Nephron (organoid): ENCODE results near the gene SIK3.

Experiments used
- H3K27ac Mint-ChIP-seq, 3 experiments: 2 replicates each; pipeline ENCODE4 v1.8.0; 2020; ENCODE audit warnings: mixed read lengths in 3 of 3, mild to moderate bottlenecking in 2 of 3, moderate library complexity in 1 of 3
- H3K27me3 Mint-ChIP-seq: 2 replicates; pipeline ENCODE4 v1.8.0; 2021; ENCODE audit warnings: low read depth, mild to moderate bottlenecking, moderate library complexity, mixed read lengths
- H3K36me3 Mint-ChIP-seq: 2 replicates; pipeline ENCODE4 v1.8.0; 2020; ENCODE audit warnings: low read depth, mixed read lengths
- H3K4me1 Mint-ChIP-seq: 2 replicates; pipeline ENCODE4 v1.8.0; 2020; ENCODE audit warnings: mixed read lengths
- H3K4me3 Mint-ChIP-seq, 3 experiments: 2 replicates each; pipeline ENCODE4 v1.8.0; 2020; ENCODE audit warnings: mild to moderate bottlenecking in 3 of 3, mixed read lengths in 3 of 3, moderate library complexity in 2 of 3
- H3K9me3 Mint-ChIP-seq: 2 replicates; pipeline ENCODE4 v1.8.0; 2020; ENCODE audit warnings: mixed read lengths
- CTCF ChIP-seq, 3 experiments: fragments of 200-600 bp; sonication (generic); IDR thresholded peaks; one replicate each; pipeline ENCODE4 v1.5.0; 2021; ENCODE audit warnings: antibody characterized with exemption in 3 of 3; ENCODE audit not compliant: unreplicated experiment in 3 of 3

Gene SIK3

GRCh38 chr11:117010808-117011540 is 87.3 kb downstream of the SIK3 start:
- Mint-ChIP-seq H3K27ac (no peak overlapping the region), H3K9me3 (no peaks in the 10 kb centered on the region), H3K4me3 (no peak overlapping the region), H3K4me1 (no peaks in the 10 kb centered on the region), H3K27me3 (no peaks in the 10 kb centered on the region), H3K36me3 (no peaks in the 10 kb centered on the region)
- no peak for TF ChIP-seq CTCF (IDR thresholded peaks at IDR 0.05; ENCODE audit: unreplicated experiment in 3 of 3)

GRCh38 chr11:117009905-117010605 is 88.2 kb downstream of the SIK3 start:
- Mint-ChIP-seq H3K4me3 (no peak overlapping the region), H3K36me3 (no peaks in the 10 kb centered on the region), H3K9me3 (no peaks in the 10 kb centered on the region), H3K27me3 (no peaks in the 10 kb centered on the region), H3K27ac (no peak overlapping the region), H3K4me1 (no peaks in the 10 kb centered on the region)
- TF ChIP-seq CTCF (IDR thresholded peaks at IDR 0.05; ENCODE audit: unreplicated experiment in 3 of 3): no peak

- no peak overlapping the region for H3K27ac Mint-ChIP-seq
- no peaks in the 10 kb centered on the region for H3K36me3 Mint-ChIP-seq
- TF ChIP-seq CTCF (IDR thresholded peaks at IDR 0.05; ENCODE audit: unreplicated experiment in 3 of 3): no peak
- H3K4me1 Mint-ChIP-seq: peaks cover 5% of the 10 kb centered on the region
- no peaks in the 10 kb centered on the region for H3K27me3 Mint-ChIP-seq
- H3K9me3 Mint-ChIP-seq: no peaks in the 10 kb centered on the region
- H3K4me3 Mint-ChIP-seq: no peak overlapping the region
Observed at GRCh38 chr11:117005758-117006157, 92.5 kb downstream of the SIK3 start.

GRCh38 chr11:117002639-117003299 is 95.5 kb downstream of the SIK3 start:
- Mint-ChIP-seq H3K4me3 (no peak overlapping the region), H3K27me3 (no peaks in the 10 kb centered on the region), H3K36me3 (no peaks in the 10 kb centered on the region), H3K27ac (peak overlapping the region in 1 of 3 experiments; percentile 52), H3K4me1 (peaks cover 8% of the 10 kb centered on the region), H3K9me3 (no peaks in the 10 kb centered on the region)
- TF ChIP-seq CTCF (IDR thresholded peaks at IDR 0.05; ENCODE audit: unreplicated experiment in 3 of 3): no peak

GRCh38 chr11:117000014-117000737 is 98.1 kb downstream of the SIK3 start:
- H3K36me3 Mint-ChIP-seq: no peaks in the 10 kb centered on the region
- H3K27me3 Mint-ChIP-seq: no peaks in the 10 kb centered on the region
- H3K4me1 Mint-ChIP-seq: peaks cover 8% of the 10 kb centered on the region
- no peak overlapping the region for H3K4me3 Mint-ChIP-seq
- H3K9me3 Mint-ChIP-seq: no peaks in the 10 kb centered on the region
- no peak overlapping the region for H3K27ac Mint-ChIP-seq
- TF ChIP-seq CTCF (IDR thresholded peaks at IDR 0.05; ENCODE audit: unreplicated experiment in 3 of 3): no peak
